Transverse colon (tissue), 4 donors: ENCODE data around the gene UGT2A3.

Experiments
- POLR2A ChIP-seq: fragments of 450-650 bp; IDR thresholded peaks from one replicate; pipeline ENCODE4 v1.6.1; 2016; ENCODE audit warnings: antibody characterized with exemption, mild to moderate bottlenecking, moderate library complexity
- POLR2AphosphoS5 ChIP-seq, 3 donors: sonication (generic); formaldehyde crosslinking; IDR thresholded peaks; one replicate each; pipeline ENCODE4 v1.6.1; 2016; ENCODE audit warnings: antibody characterized with exemption in 3 of 3
- TF ChIP-seq, protein P1 (sequence below), 5 experiments: fragments of 200-600 bp in 3 of 5; fragments of 450-650 bp in 2 of 5; sonication (generic) in 3 of 5; IDR thresholded peaks; 1 replicate in 2 of 5; 2 replicates in 3 of 5; pipeline ENCODE4 v1.5.1; 2016 to 2017; ENCODE audit warnings: antibody characterized with exemption in 5 of 5, inconsistent platforms in 3 of 5, mild to moderate bottlenecking in 2 of 5, moderate library complexity in 1 of 5

- TF ChIP-seq POLR2A (no peak), POLR2AphosphoS5 (IDR thresholded peaks at IDR 0.05) (no peak)
- TF ChIP-seq, protein P1, sequence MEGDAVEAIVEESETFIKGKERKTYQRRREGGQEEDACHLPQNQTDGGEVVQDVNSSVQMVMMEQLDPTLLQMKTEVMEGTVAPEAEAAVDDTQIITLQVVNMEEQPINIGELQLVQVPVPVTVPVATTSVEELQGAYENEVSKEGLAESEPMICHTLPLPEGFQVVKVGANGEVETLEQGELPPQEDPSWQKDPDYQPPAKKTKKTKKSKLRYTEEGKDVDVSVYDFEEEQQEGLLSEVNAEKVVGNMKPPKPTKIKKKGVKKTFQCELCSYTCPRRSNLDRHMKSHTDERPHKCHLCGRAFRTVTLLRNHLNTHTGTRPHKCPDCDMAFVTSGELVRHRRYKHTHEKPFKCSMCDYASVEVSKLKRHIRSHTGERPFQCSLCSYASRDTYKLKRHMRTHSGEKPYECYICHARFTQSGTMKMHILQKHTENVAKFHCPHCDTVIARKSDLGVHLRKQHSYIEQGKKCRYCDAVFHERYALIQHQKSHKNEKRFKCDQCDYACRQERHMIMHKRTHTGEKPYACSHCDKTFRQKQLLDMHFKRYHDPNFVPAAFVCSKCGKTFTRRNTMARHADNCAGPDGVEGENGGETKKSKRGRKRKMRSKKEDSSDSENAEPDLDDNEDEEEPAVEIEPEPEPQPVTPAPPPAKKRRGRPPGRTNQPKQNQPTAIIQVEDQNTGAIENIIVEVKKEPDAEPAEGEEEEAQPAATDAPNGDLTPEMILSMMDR (IDR thresholded peaks at IDR 0.05), result no peak
These were observed 42.2 kb downstream of the UGT2A3 start for GRCh38 chr4:68909385-68909784.
